ENCODE measurements around the gene FGFR3. TPM values are rescaled to one million over a fixed set of nuclear protein-coding genes. Genes with fewer than 3 reads are reported as not detected.
A peak's percentile ranks its signal among the peaks of the same experiment; 100 is the strongest.

The FGFR3 gene
- total RNA-seq, 4 donors from 2014 or later = 1.3 to 3.5 (median 2.6) TPM

DNA sequence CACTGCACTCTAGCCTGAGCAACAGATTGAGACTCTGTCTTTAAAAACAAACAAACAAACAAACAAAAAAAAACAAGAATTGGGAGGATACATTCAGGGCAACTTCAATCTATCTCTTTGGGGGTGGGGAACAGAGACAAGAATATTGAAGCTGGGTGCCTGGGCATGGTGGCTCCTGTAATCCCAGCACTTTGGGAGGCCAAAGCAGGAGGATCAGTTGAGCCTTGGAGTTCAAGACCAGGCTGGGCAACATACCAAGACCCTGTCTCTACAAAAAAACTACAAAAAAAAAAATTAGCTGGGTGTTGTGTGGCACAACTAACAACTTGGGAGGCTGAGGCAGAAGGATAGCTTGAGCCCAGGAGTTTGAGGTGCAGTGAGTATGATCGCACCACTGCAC is 61.7 kb downstream of the FGFR3 start:
- TF ChIP-seq, protein P1, sequence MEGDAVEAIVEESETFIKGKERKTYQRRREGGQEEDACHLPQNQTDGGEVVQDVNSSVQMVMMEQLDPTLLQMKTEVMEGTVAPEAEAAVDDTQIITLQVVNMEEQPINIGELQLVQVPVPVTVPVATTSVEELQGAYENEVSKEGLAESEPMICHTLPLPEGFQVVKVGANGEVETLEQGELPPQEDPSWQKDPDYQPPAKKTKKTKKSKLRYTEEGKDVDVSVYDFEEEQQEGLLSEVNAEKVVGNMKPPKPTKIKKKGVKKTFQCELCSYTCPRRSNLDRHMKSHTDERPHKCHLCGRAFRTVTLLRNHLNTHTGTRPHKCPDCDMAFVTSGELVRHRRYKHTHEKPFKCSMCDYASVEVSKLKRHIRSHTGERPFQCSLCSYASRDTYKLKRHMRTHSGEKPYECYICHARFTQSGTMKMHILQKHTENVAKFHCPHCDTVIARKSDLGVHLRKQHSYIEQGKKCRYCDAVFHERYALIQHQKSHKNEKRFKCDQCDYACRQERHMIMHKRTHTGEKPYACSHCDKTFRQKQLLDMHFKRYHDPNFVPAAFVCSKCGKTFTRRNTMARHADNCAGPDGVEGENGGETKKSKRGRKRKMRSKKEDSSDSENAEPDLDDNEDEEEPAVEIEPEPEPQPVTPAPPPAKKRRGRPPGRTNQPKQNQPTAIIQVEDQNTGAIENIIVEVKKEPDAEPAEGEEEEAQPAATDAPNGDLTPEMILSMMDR (IDR thresholded peaks at IDR 0.05) = no peak
- DNase-seq (ENCODE audit: low spot score) (no peak), ATAC-seq (ENCODE audit: low FRiP score) (no peak)

DNA sequence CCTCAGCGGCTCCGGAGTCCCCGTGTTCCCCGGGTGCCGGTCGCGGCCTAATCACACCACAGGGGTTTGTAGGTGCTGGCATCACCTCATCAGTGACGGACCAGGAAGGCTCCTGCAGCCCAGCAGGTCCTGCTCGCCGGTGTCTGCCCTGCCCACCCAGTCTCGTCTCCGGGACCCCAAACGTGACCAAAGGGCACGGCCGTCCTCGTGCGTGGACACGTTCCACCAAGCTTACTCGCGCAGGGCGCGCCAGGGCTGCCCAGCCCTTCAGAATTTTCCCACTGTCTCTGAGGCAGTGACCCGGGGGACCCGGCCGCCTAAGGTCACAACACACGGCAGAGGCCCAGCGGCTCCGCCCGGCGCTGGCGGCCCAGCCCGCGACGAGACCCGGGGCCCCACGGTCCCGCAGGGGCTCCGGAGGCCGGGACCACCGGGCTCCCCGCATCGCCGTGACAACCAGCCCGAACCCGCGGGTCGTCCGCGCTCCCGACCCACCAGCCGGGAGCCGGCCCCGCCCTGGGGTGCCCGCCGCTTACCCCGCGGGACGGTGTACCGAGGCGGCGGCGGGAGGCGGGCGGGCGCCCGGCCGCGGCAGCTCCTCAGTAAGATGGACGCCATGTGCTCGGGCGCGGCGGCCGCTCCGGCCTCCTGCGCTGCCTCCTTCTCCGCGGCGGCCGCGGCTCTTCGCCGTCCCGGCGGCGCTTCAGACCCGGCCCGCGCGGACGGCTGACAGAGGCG is 62.4 kb downstream of the FGFR3 start:
- TF ChIP-seq, protein P1 (IDR thresholded peaks at IDR 0.05) = no peak
- DNase-seq (ENCODE audit: low spot score) (no peak), ATAC-seq (ENCODE audit: low FRiP score) (peak; percentile 31)

DNA sequence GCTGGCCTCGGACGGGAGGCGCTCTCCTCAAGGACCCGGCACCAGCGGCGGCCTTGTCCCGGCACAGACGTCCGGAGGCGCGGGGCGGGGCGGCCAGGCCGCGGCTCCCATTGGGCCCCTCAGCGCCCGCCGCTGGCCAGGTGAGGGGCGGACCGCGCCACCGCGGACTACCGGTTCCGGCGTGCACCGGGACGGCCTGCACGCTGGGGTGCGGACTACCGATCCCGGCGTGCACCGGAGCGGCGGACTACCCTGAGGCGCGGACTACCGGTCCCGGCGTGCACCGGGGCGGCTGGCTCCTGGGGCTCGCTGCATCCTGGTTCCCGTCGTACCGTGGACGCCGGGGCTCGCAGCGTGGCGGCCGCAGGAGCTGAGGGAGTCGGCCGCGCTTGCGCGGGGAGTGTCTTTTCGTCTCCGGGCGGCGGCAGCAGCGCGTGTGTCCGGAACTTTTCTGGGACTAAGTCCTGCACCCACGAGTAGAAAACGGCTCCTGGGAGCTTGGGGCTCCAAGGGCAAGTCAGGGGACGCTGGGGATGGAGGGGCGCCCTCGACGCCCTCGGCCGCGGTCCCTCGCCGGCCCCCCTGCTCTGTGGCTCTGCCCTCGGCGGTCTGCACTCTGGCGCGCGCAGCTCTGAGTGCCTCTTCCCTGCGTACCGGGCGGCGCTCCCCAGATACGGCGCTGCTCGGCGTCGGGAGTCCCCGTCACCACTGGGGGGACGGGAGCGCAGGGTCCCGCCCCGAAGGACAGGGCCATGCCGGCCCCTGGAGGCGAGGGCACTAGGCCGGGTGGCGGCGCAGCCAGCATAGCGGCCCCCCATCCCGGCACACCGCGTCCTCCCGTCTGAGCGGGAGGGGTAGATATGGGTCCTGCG is 63.2 kb downstream of the FGFR3 start, which contains the start of gene LETM1:
Gene LETM1 (minus strand): TSS at position 86 of the 872 bp plus-strand sequence. CDS start 206 bp downstream, outside the sequence.
- TF ChIP-seq, protein P1 (IDR thresholded peaks at IDR 0.05) = no peak
- DNase-seq (ENCODE audit: low spot score) = peak; percentile 44
- peak; percentile 99 for ATAC-seq (ENCODE audit: low FRiP score)

DNA sequence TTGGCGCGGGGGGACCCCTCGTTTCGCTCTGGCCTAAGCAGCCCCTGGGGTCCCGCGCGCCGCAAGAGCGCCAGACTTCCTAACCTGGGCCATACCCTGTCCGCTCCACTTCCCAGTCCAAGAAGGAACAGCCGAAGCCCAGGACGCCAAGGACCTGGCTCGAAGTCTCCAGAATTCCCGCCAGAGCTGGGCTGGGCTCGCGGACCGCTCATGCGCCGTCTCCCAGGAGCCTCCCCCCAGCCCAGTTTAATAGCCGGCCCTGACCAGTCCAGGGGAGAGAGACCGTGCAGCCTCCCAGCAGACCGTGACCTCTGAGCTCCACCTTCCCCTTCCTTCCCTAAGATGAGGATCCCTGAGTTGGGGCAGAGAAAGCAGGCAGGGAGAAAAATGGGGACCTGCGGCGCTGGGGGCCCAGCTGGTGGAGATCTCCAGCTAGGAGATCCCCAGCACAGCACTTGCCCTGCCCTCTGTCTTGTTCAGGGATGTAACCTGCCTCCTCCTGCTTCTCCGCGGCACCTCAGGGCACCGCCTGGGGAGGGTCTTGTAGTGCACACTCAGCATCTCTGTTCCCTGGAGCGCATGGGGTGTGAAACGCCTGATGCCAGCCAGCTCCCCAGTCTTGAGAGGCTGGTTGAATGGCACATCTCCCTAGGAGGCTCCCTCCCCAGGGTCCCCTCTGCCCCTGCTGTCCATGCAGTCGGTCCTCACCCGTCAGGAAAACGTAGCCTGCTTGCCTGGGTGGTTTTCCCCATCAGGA is 64.0 kb downstream of the FGFR3 start:
- ATAC-seq (ENCODE audit: low FRiP score) (peak; percentile 12), DNase-seq (ENCODE audit: low spot score) (no peak)
- TF ChIP-seq, protein P1 (IDR thresholded peaks at IDR 0.05) = no peak

DNA sequence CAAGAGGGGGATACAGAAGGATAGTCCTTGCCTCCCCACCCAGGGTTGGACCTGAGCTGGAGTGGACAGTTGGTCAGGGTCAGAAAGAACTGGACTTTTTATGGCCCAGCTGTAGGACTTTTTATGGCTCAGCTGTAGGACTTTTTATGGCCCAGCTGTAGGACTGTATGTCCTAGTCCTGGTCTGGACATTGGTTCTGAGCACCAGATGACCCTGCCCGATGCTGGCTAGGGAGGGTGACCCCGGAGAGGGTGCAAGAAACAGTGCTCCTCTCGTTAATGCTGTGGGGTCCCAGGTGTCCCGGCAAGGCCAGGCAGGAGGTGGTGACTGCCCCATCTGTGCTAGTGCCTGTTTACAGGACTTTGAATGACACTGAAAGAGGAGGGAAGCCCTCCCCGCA is 64.8 kb downstream of the FGFR3 start:
- DNase-seq (ENCODE audit: low spot score) (no peak), ATAC-seq (ENCODE audit: low FRiP score) (no peak)

More for the DNA sequence above, 64.8 kb downstream of the FGFR3 start:
- TF ChIP-seq, protein P1 (IDR thresholded peaks at IDR 0.05) = no peak

Other genes starting within 250 kb of the FGFR3 start
- gene FAM53A, start 109.0 kb upstream of the FGFR3 start, total RNA-seq = 10 to 100 TPM in 1 of 4 donors, 1 to 10 TPM in 3; 2.0 to 10.9 (median 5.6) TPM
- 10 to 100 TPM; 33.3 to 58.4 (median 40.3) TPM for gene SLBP, start 81.0 kb upstream of the FGFR3 start, total RNA-seq
- 10 to 100 TPM; 31.9 to 59.0 (median 43.5) TPM for gene TMEM129, start 72.0 kb upstream of the FGFR3 start, total RNA-seq
- 10 to 100 TPM in 2 of 4 donors, 1 to 10 TPM in 2; 6.0 to 25.7 (median 10.0) TPM for gene TACC3, start 71.8 kb upstream of the FGFR3 start, total RNA-seq
- gene LETM1, start 62.9 kb downstream of the FGFR3 start, total RNA-seq = 100 to 1,000 TPM in 1 of 4 donors, 10 to 100 TPM in 3; 42.2 to 104 (median 52.8) TPM
- 10 to 100 TPM; 19.1 to 33.1 (median 28.8) TPM for gene NSD2, start 78.1 kb downstream of the FGFR3 start, total RNA-seq
- 10 to 100 TPM in 3 of 4 donors, 1 to 10 TPM in 1; 8.2 to 17.7 (median 13.9) TPM for gene NELFA, start 215.7 kb downstream of the FGFR3 start, total RNA-seq